Prostate gland (tissue), 2 donors: ENCODE measurements around the gene SCGN. TPM values are rescaled to one million over a fixed set of nuclear protein-coding genes. Genes with fewer than 3 reads are reported as not detected.

ENCODE experiments used
- DNase-seq: peaks from one replicate; pipeline ENCODE4 v3.0.0-alpha.2; 2019; ENCODE audit warnings: low spot score
- H3K27ac ChIP-seq, 2 donors: fragments of 200-600 bp; sonication (generic); 2 replicates each; pipeline ENCODE4 v1.5.1; 2017 to 2019
- H3K27me3 ChIP-seq: fragments of 200-600 bp; sonication (generic); replicated peaks from 2 replicates; pipeline ENCODE4 v1.5.1; 2019; ENCODE audit not compliant: insufficient read depth
- H3K36me3 ChIP-seq, 2 donors: fragments of 200-600 bp; sonication (generic); 1 replicate in 1 of 2; 2 replicates in 1 of 2; pipeline versions ENCODE4 v1.5.1 to v1.8.1; 2017 to 2019
- H3K4me1 ChIP-seq: fragments of 200-600 bp; sonication (generic); replicated peaks from 2 replicates; pipeline ENCODE4 v1.5.1; 2019
- H3K4me3 ChIP-seq, 2 donors: fragments of 200-600 bp; sonication (generic); 2 replicates each; pipeline ENCODE4 v1.5.1; 2017 to 2019
- H3K9me3 ChIP-seq: fragments of 200-600 bp; sonication (generic); 2 replicates; pipeline ENCODE4 v1.5.1; 2017
- POLR2A ChIP-seq: fragments of 450-650 bp; IDR thresholded peaks from one replicate; pipeline ENCODE4 v1.6.1; 2016; ENCODE audit warnings: antibody characterized with exemption, mild to moderate bottlenecking
- POLR2AphosphoS5 ChIP-seq: sonication (generic); formaldehyde crosslinking; IDR thresholded peaks from one replicate; pipeline ENCODE4 v1.6.1; 2017; ENCODE audit warnings: antibody characterized with exemption
- WGBS: methylation state at CpG from one replicate; pipeline ENCODE4 v1.1.5; 2018; 5-methylcytosine and 5-hydroxymethylcytosine counted together
- intact Hi-C: fragments of 100-400 bp; cut with DNase I; formaldehyde crosslinking; loops from one replicate; pipeline ENCODE4 v1.14.2; 2022
- total RNA-seq, 2 donors: library from RNA; depleted of rRNA; stranded (reverse); fragments of >200 nt; gene quantifications; one replicate each; pipeline ENCODE4 v1.1.0, GENCODE V29; 2016
- TF ChIP-seq, protein P1 (sequence below), 4 experiments: fragments of 200-600 bp in 2 of 4; fragments of 450-650 bp in 2 of 4; sonication (generic) in 2 of 4; IDR thresholded peaks; 1 replicate in 3 of 4; 2 replicates in 1 of 4; pipeline ENCODE4 v1.5.1; 2016 to 2019; ENCODE audit warnings: antibody characterized with exemption in 4 of 4, mild to moderate bottlenecking in 2 of 4, moderate library complexity in 2 of 4

Gene SCGN
- total RNA-seq, 2 donors from 2014 or later, result 2.6 TPM; not detected in 1

DNA sequence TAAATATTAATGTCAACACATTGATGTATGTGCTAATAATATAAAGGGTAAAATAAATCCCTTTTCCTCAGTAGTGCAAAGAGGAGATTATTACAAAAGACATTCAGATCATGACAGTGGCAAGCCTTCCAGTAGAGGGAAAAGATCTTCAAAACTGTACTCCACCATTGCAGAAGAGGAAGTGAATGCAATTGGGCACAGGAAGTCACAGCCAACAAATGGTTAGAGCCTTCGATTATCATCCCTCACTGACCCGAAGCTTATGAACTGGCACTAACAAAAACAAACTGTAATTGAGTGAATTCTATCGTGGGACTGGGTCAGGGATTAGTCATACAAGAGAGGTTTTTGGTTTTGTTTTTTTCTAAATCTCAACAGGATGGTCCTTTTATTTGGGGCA lies 39.3 kb upstream of the SCGN start:
- Histone ChIP-seq H3K4me1 (no peaks in the 10 kb centered on the region), H3K9me3 (no peaks in the 10 kb centered on the region), H3K4me3 (no peak overlapping the region), H3K27ac (no peak overlapping the region), H3K27me3 (no peaks in the 10 kb centered on the region), H3K36me3 (no peaks in the 10 kb centered on the region)
- DNase-seq, result no peak
- intact Hi-C loops, result no loop called here
- 68% methylated on average over 3 of the region's 3 CpGs for WGBS
- TF ChIP-seq POLR2A, result no peak
- no peak for TF ChIP-seq POLR2AphosphoS5
- TF ChIP-seq, protein P1, sequence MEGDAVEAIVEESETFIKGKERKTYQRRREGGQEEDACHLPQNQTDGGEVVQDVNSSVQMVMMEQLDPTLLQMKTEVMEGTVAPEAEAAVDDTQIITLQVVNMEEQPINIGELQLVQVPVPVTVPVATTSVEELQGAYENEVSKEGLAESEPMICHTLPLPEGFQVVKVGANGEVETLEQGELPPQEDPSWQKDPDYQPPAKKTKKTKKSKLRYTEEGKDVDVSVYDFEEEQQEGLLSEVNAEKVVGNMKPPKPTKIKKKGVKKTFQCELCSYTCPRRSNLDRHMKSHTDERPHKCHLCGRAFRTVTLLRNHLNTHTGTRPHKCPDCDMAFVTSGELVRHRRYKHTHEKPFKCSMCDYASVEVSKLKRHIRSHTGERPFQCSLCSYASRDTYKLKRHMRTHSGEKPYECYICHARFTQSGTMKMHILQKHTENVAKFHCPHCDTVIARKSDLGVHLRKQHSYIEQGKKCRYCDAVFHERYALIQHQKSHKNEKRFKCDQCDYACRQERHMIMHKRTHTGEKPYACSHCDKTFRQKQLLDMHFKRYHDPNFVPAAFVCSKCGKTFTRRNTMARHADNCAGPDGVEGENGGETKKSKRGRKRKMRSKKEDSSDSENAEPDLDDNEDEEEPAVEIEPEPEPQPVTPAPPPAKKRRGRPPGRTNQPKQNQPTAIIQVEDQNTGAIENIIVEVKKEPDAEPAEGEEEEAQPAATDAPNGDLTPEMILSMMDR (IDR thresholded peaks at IDR 0.05), result no peak

DNA sequence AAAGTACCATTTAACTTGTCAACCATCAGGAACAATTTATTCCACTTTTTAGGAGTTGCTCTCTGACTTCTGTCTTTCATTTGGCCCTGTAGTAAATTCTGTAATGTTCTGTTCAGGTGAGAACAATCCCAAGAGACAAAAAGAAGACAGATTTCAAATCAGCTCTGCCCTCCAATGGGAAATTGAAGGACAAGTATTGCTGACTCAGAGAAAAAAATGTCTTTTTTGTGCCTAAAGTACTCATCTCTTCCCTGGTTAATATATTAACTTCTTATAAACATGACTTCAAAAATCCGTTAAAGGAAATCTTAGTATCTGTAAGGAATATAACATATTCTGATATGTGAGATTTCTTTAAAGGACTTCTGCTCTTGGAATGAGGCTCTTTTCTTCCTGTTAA lies 38.6 kb upstream of the SCGN start:
- Histone ChIP-seq H3K9me3 (no peaks in the 10 kb centered on the region), H3K27me3 (no peaks in the 10 kb centered on the region), H3K27ac (no peak overlapping the region), H3K4me1 (no peaks in the 10 kb centered on the region), H3K36me3 (no peaks in the 10 kb centered on the region), H3K4me3 (no peak overlapping the region)
- no peak for DNase-seq
- WGBS, result 73% methylated on average over 1 of the region's 1 CpG
- intact Hi-C loops, result no loop called here
- TF ChIP-seq POLR2AphosphoS5 (no peak), POLR2A (no peak)
- TF ChIP-seq, protein P1 (IDR thresholded peaks at IDR 0.05), result no peak

DNA sequence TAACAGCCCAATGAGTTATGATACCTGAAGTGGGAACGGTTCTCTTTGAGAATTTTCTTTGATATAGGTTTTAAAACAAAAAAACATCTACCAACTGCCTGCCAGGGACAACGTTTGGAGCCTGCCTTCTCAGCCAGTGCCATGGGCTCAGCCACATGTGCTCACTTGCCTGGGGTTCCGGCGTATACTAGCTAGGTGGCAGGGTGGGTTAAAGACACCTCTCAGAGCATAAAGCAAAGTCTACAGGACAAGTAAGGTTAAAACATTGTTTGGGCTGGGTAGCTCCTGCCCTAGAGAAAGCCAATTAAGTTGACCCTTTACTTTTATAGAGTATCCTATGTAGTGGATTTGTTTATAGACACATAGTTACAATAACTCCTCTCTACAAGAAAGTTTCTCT lies 38.0 kb upstream of the SCGN start:
- intact Hi-C loops, result no loop called here
- Histone ChIP-seq H3K27me3 (no peaks in the 10 kb centered on the region), H3K9me3 (no peaks in the 10 kb centered on the region), H3K27ac (no peak overlapping the region), H3K36me3 (no peaks in the 10 kb centered on the region), H3K4me3 (no peak overlapping the region), H3K4me1 (no peaks in the 10 kb centered on the region)
- 55% methylated on average over 4 of the region's 4 CpGs for WGBS
- no peak for TF ChIP-seq POLR2AphosphoS5
- no peak for TF ChIP-seq POLR2A
- no peak for DNase-seq

DNA sequence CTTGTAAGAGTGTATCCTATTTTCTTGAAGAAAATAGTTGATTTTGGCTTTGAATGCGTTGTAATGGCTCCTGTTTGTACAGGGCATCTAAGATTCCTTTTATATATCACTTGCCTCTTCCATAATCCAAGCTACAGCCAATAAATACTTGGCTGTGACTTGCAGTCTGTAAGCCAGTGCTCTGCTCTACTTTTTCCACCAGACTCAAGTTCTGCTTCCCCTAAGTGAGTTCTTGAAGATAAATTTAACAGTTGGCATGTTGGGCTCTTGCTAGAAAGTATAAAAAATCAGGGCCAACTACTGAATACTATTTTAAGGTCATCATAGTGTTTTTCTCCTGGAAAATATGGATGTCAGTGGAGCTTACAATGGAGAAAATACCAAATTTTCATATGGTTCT lies 36.5 kb upstream of the SCGN start:
- Histone ChIP-seq H3K4me3 (no peak overlapping the region), H3K36me3 (no peaks in the 10 kb centered on the region), H3K27ac (no peak overlapping the region), H3K27me3 (no peaks in the 10 kb centered on the region), H3K4me1 (no peaks in the 10 kb centered on the region), H3K9me3 (no peaks in the 10 kb centered on the region)
- WGBS, result 91% methylated on average over 1 of the region's 1 CpG
- no peak for DNase-seq
- TF ChIP-seq, protein P1 (IDR thresholded peaks at IDR 0.05), result no peak
- TF ChIP-seq POLR2AphosphoS5, result no peak
- TF ChIP-seq POLR2A, result no peak
- intact Hi-C loops, result no loop called here

DNA sequence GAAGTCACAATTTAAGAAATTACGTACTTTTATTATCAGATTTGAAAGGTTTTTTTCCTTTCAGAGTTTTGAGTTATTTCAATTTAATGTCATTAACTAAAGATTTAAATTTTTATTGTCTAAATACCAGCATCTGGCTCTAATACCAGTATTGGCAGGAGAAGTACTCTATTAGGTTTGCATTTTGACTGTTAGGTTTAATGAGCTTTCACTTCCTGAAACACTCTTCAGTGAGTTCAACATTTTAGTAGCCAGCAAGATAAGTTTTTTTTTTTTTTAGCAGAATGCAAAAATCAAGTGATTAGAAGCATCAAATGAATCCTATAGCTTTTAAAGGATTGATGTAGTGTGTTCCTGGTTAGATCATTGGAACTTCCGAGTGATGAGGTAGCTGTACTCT lies 34.0 kb upstream of the SCGN start:
- WGBS, result 92% methylated on average over 2 of the region's 2 CpGs
- no peaks in the 10 kb centered on the region for H3K9me3 ChIP-seq
- intact Hi-C loops, result no loop called here

More for the DNA sequence above, 34.0 kb upstream of the SCGN start:
- Histone ChIP-seq H3K4me1 (no peaks in the 10 kb centered on the region), H3K36me3 (no peaks in the 10 kb centered on the region), H3K27me3 (no peaks in the 10 kb centered on the region), H3K4me3 (no peak overlapping the region), H3K27ac (no peak overlapping the region)
- TF ChIP-seq, protein P1 (IDR thresholded peaks at IDR 0.05), result no peak
- TF ChIP-seq POLR2A (no peak), POLR2AphosphoS5 (no peak)
- DNase-seq, result no peak
